Uterus (tissue), 2 donors: ENCODE measurements around the gene NDUFA1.

Experiments used
- CTCF ChIP-seq, 4 experiments: fragments of 200-600 bp in 2 of 4; fragments of 450-650 bp in 2 of 4; sonication (generic) in 2 of 4; IDR thresholded peaks; one replicate each; pipeline ENCODE4 v1.5.1; 2016 to 2019; ENCODE audit warnings: antibody characterized with exemption in 4 of 4, mild to moderate bottlenecking in 2 of 4, moderate library complexity in 1 of 4
- POLR2A ChIP-seq, 2 donors: fragments of 450-650 bp; IDR thresholded peaks; one replicate each; pipeline ENCODE4 v1.6.1; 2016; ENCODE audit warnings: antibody characterized with exemption in 2 of 2, mild to moderate bottlenecking in 1 of 2, moderate library complexity in 1 of 2

- no peak for TF ChIP-seq CTCF (IDR thresholded peaks at IDR 0.05)
- no peak for TF ChIP-seq POLR2A (IDR thresholded peaks at IDR 0.05)
These were observed 43.2 kb upstream of the NDUFA1 start for GRCh38 chrX:119828446-119828845.
